ENCODE results near the gene SPSB4.

DNA sequence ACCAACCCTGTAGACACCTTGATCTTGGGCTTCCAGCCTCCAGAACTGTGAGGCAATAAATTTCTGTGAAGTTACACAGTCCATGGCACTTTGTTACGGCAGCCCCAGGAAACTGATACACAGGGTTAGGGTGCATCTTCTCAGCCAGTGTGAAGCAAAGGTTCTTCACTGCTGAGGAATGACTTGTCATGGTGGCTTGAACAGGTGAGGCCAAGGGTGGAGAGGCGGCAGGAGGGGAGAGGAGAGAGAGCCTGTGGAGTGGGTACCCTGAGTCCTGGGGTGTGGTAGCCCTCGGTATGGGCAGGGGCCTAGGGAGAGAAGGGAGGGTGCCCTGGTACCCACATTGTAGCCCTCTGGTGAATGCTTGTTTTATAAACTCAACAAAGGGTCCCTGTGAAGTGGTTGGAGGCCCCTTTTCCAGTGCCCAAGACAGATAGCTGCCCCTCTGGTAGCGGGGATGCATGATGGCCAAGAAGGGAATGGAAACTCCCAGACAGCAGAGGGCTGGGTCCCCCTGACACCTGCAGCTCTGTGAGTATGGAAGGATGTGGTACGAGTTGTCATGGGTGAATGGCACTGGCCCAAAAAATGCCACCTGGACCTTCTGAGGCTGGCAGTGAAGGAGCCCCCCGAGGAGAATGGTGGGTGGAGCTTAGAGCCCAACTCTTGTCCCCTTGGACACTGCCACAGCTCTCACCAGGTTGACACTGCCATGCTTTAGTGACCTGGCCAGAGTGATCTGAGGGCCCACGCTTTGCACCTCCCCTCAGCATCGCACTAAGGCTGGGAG is 49.6 kb downstream of the SPSB4 start:
- TF ChIP-seq, protein P1, sequence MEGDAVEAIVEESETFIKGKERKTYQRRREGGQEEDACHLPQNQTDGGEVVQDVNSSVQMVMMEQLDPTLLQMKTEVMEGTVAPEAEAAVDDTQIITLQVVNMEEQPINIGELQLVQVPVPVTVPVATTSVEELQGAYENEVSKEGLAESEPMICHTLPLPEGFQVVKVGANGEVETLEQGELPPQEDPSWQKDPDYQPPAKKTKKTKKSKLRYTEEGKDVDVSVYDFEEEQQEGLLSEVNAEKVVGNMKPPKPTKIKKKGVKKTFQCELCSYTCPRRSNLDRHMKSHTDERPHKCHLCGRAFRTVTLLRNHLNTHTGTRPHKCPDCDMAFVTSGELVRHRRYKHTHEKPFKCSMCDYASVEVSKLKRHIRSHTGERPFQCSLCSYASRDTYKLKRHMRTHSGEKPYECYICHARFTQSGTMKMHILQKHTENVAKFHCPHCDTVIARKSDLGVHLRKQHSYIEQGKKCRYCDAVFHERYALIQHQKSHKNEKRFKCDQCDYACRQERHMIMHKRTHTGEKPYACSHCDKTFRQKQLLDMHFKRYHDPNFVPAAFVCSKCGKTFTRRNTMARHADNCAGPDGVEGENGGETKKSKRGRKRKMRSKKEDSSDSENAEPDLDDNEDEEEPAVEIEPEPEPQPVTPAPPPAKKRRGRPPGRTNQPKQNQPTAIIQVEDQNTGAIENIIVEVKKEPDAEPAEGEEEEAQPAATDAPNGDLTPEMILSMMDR (conservative IDR thresholded peaks at IDR 0.05; ENCODE audit: low read length), result no peak
- no peak for TF ChIP-seq EZH2phosphoT487 (IDR thresholded peaks at IDR 0.05; ENCODE audit: borderline replicate concordance, low read depth, low read length)
